Upper lobe of right lung (tissue), 1 donor: Measurements from ENCODE around the gene STK32B. TPM values are rescaled to one million over a fixed set of nuclear protein-coding genes. Genes with fewer than 3 reads are reported as not detected.

Experiments used
- ATAC-seq: fragments of 200-7000 bp; cut with Tn5 transposase; one replicate; pipeline ENCODE4 v1.9.1; 2020; ENCODE audit warnings: mild to moderate bottlenecking, moderate library complexity
- DNase-seq: peaks from one replicate; pipeline ENCODE4 v3.0.0-alpha.2; 2020
- H3K27ac ChIP-seq: fragments of 200-600 bp; one replicate; pipeline ENCODE4 v1.8.0; 2022
- H3K27me3 ChIP-seq: fragments of 200-600 bp; one replicate; pipeline ENCODE4 v1.8.0; 2022; ENCODE audit warnings: mild to moderate bottlenecking
- H3K36me3 ChIP-seq: fragments of 200-600 bp; one replicate; pipeline ENCODE4 v1.8.0; 2022
- H3K4me1 ChIP-seq: fragments of 200-600 bp; one replicate; pipeline ENCODE4 v1.8.0; 2022
- H3K4me3 ChIP-seq: fragments of 200-600 bp; one replicate; pipeline ENCODE4 v1.8.0; 2022; ENCODE audit warnings: mild to moderate bottlenecking
- H3K9me3 ChIP-seq: fragments of 200-600 bp; one replicate; pipeline ENCODE4 v1.8.0; 2022
- CTCF ChIP-seq: fragments of 200-600 bp; IDR thresholded peaks from one replicate; pipeline ENCODE4 v1.8.0; 2022; ENCODE audit warnings: antibody characterized with exemption
- intact Hi-C: fragments of 100-400 bp; cut with DNase I; formaldehyde crosslinking; loops from one replicate; pipeline ENCODE4 v1.11.0; 2022
- total RNA-seq: library from RNA; stranded (reverse); fragmentation: NEBNext Ultra II Directional; extraction: Animal tissue kit (Norgen Biotek cat#: 25700); gene quantifications from one replicate; pipeline ENCODE4 v1.2.1, GENCODE V29; 2021
- donor health status: DM: no; HTN: yes; CAD: no; lungs with severe emphysema.

STK32B gene
- total RNA-seq, 1 donor from 2014 or later = 2.8 TPM

GRCh38 chr4:5037553-5038551, 13.4 kb upstream of the STK32B start:
- DNase-seq (no peak), ATAC-seq (peak; percentile 77)
- Histone ChIP-seq H3K27me3 (no peaks in the 10 kb centered on the region), H3K9me3 (no peaks in the 10 kb centered on the region), H3K36me3 (no peaks in the 10 kb centered on the region), H3K27ac (no peak overlapping the region), H3K4me1 (peaks cover 25% of the 10 kb centered on the region), H3K4me3 (no peak overlapping the region)
- no peak for TF ChIP-seq CTCF
- intact Hi-C loops = no loop called here

- no peak overlapping the region for H3K27ac ChIP-seq
- no peak overlapping the region for H3K4me3 ChIP-seq
- H3K27me3 ChIP-seq = no peaks in the 10 kb centered on the region
- ATAC-seq (no peak), DNase-seq (no peak)
- TF ChIP-seq CTCF = no peak
- H3K36me3 ChIP-seq = no peaks in the 10 kb centered on the region
- peaks cover 12% of the 10 kb centered on the region for H3K4me1 ChIP-seq
- H3K9me3 ChIP-seq = no peaks in the 10 kb centered on the region
- intact Hi-C loops = no loop called here
Observed at GRCh38 chr4:5039800-5040199, 11.5 kb upstream of the STK32B start.

GRCh38 chr4:5040856-5041620, 10.2 kb upstream of the STK32B start:
- Histone ChIP-seq H3K4me1 (peaks cover 12% of the 10 kb centered on the region), H3K27ac (no peak overlapping the region), H3K4me3 (no peak overlapping the region), H3K36me3 (no peaks in the 10 kb centered on the region), H3K9me3 (no peaks in the 10 kb centered on the region), H3K27me3 (no peaks in the 10 kb centered on the region)
- no peak for TF ChIP-seq CTCF
- DNase-seq (no peak), ATAC-seq (no peak)
- intact Hi-C loops = no loop called here

GRCh38 chr4:5041699-5042098, 9.6 kb upstream of the STK32B start:
- Histone ChIP-seq H3K27me3 (no peaks in the 10 kb centered on the region), H3K4me1 (peaks cover 12% of the 10 kb centered on the region), H3K4me3 (no peak overlapping the region), H3K9me3 (no peaks in the 10 kb centered on the region), H3K27ac (no peak overlapping the region), H3K36me3 (no peaks in the 10 kb centered on the region)
- no peak for TF ChIP-seq CTCF
- intact Hi-C loops = no loop called here
- no peak for DNase-seq
- no peak for ATAC-seq

- Histone ChIP-seq H3K9me3 (no peaks in the 10 kb centered on the region), H3K36me3 (no peaks in the 10 kb centered on the region), H3K27me3 (no peaks in the 10 kb centered on the region), H3K27ac (no peak overlapping the region), H3K4me1 (peaks cover 5% of the 10 kb centered on the region), H3K4me3 (no peak overlapping the region)
- TF ChIP-seq CTCF = no peak
- ATAC-seq = no peak
- DNase-seq = no peak
- intact Hi-C loops = no loop called here
Observed at GRCh38 chr4:5043579-5043978, 7.7 kb upstream of the STK32B start.
